Epidermal melanocyte (primary cell): Measurements from ENCODE around the gene KCNQ4.

Source experiments
- DNase-seq: peaks from one replicate; pipeline ENCODE4 v3.0.0; 2011; ENCODE audit warnings: low spot score; ENCODE audit not compliant: insufficient read length

KCNQ4 gene

DNA sequence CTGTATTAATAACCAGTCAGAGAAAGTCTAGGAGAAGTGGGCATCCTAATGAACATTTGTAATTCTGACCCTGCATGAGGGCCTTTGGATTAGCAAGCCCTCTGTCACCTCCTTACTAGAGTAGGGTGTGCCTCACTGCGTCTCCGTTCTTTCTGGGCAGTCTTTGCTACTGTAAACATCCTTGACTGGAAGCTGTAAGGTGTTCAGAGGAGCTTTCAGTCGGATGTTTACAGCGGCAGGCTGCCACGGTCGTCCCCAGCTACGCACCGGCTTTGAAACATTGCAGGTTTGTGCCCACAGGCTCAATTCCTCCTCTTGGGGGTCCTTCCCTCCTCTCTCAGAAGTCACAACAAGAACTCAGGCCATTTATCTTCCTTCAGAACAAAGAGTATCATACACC lies 29.4 kb upstream of the KCNQ4 start:
- no peak for DNase-seq

DNA sequence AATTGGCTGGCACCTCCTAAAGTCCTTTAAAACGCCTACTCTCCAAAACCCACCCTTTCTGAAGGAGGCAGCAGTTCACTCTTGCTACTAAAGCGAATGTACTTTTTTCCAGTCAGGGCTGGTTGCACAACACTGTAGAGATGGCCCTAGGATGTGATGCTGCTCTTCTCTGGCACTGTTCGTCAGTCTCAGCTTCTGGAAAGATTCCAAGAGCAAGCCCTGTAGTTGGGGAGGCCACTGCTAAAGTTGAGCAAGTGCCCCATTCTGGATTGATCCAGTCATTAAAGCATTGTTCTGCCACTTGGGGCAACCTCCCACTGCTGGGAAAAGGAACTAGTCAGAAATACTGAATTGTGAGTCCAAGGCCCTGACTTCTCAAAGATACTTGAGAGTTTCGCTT lies 28.5 kb upstream of the KCNQ4 start:
- no peak for DNase-seq

DNA sequence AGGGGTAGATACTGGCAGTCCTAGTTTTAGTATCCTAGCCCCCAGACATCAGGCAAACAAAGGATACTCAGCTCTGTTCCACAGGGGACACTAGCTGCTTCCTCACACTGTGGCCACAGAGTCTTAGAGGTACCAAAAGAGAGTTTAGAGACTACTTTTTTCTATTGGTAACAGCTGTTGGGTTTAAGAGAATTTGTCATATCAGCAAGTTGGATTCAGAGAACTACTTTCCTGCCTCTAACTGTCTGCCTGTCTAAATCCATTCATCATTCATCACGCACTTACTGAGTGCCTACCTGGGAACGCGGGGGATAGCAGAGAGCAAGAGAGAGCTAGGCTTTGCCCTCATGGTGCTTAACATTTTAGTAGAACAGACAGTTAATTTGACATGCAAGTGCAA lies 27.1 kb upstream of the KCNQ4 start:
- no peak for DNase-seq

DNA sequence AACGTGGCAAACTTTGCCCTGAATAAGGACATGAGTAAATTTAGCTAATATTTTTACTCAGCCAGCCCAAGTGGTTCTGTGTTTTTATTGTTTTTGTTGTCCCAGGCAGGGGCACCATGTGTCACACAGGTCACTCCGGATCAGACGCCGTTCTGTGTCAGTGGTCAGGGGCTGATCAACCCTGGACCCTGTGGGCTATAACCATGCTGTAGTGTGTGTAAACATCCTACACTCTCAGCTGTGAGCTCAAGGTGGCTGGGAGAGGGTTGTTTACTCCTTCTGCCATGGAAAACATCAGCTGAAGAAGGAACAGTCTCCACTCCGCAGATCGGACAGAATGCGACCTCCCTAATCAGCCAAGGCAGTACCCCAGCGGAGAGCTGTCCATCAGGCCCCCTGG lies 26.5 kb upstream of the KCNQ4 start:
- no peak for DNase-seq

DNA sequence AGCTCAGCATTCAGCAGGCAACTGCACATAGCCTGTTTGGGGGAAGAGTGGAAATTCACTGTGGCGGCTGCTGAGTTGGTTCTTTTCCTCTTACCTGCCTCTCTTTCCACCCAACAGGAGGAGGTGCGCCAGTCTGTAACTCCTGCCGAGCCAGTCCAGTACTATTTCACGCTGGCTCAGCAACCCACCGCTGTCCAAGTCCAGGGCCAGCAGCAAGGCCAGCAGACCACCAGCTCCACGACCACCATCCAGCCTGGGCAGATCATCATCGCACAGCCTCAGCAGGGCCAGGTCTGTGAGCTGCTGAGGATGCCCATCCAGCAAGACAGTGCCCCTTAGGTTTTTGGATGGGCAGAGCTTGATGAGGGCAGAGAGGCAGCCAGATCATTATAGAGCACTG lies 25.6 kb upstream of the KCNQ4 start:
- no peak for DNase-seq

DNA sequence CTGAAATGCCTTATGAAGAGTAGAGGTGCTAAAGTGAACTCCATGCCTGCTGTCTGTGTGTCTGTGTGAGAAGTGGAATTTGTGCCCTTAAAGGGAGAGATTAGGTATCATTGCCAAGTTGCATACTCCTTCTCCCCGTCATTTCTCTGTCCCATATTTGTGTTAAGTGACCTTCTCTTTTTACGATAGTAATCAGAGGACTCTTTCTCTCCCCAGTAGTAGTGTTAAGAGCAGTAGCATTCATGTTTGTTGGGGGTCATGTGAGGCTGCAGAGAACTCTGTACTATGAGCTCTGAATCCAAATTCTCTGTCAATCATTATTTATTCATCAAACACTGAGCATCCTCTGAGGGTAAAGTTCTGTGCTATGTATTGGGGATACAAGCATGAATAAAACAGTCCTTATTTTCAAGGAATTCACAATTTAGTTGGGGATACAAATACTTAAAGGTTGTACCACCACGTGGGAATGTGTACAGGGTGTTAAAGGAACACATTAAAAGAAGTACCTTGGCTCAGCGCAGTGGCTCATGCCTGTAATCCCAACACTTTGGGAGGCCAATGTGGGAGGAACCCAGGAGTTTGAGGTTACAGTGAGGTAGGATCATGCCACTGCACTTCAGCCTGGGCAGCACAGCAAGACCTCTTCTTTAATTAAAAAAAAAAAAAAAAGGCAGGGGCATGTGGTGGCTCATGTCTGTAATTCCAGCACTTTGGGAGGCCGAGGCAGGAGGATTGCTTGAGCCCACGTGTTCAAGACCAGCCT lies 24.8 kb upstream of the KCNQ4 start:
- no peak for DNase-seq

DNA sequence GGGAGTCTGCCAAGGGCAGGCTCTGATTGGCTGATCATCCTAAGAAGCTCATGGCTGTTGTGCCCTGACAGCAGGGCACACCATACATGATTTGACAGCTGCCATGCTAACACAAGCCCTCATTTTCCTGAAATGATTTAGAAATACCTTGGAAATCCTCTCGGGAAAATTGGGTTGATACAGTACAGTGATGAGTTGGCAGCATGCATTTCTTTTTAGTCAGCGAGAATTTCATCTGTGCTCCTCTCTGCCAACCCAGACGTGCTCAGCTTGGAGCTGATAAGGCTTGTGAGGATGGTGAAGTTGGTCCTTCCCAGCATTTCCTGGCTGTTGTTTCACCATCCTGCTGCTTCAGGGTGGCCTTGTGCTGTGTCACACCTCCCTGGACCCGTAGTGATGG lies 22.6 kb upstream of the KCNQ4 start:
- DNase-seq, result no peak

DNA sequence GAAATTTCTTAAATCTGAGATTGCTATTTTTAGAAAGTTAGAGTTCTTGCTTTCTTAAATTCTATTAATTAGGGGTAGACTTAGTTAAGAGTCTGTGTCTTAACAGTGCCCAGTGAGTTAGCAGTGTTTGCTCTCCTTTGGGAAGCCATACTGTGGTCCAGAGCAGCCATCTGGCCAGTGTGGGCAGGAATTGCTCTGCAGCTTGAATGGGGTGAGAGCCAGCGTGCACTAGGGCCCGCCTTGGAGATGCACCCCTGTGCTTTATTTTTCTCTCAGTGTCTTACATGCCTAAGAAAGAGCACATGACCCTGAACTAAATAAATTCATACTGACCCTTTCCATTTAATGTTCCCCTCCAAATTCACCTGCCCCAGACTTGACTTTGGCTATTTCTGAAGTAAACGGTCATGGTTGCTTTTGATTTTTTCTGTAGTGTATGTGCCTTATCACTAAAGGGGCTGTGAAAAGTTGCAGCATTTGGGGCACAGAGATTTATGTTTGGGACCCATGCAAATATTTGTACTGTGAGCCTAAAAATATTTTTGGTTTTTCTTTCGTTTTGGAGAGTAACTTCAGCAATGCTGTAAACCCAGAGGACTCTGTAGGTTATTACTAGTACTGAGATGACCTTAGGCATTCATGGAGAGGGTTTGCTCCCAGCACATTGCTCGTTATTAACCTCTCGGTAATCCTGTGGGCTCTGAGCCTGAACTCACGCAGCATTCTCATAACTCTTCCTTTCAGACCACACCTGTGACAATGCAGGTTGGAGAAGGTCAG lies 21.3 kb upstream of the KCNQ4 start:
- DNase-seq, result no peak

DNA sequence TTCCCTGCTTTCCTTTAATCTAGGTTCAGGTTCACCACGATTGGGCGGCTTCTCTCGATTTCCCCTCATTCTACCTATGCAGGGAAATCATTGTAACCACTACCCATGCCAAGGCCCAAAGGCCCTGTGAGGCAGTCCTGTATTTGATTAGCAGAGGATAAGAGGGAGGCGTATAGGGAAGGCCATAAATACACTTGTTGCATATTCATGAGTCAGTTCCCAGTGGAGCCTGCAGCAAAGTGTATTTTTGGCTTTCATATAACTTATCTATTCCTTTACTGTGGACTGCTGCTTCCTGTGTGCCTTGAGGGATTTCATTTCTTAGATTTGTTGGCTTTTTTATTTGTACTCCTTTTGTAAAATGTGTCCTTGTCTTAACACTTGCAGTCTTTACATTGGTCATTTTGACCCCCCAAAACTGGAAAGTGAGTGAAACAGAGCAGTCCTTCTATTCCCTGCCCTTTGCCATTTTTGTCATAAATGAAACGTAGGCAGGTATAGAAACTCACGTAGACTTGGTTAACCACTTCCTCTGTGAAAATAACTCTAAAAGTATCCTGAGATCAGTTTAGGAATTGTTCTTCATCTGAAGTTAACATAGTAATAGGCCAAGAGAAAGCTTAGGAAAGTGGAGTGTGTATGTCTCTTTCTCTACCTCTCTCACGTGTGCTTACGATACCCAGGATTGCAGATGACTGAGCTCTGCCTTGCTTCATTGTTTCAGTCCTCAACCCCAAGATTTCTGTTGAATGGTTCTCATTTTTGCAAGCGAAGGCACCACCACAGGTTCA lies 19.6 kb upstream of the KCNQ4 start:
- DNase-seq, result no peak

DNA sequence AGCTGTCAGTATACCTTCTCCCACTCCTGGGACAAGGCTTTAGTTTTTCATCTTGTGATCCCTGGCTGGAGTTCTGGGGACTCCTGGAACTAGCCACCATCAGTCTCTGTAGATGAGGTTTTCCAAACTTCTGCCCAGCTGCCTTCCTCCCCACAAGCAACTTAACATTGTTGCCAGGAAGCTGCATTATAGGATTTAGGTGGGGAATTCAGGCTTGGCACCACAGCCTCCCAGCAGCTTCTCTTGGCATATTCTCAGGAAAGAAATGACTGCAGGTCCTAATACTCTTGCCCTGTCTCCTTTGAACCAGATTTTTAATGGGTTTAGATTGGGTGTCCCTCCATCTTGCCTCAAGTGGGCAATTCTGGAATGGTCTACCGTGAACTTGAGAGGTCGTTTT lies 18.6 kb upstream of the KCNQ4 start:
- no peak for DNase-seq

DNA sequence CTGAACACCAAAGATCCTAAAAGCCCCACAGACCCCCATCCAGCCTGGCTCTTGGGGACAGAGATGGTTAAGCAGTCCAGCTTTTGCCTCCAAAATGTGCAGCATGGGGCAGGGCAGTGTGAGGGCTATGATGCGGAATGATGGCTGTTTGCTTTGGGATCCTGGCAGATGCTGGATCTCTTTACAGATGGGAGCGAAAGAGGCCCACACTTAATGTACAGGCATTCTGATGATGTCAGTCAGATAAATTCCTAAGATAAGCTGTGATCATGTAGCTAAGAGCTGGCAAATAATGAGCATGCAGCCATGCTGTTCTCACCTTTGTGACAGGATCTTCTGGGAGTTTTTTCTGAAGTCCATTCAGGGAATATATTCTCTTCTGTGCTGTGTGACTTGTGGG lies 17.6 kb upstream of the KCNQ4 start:
- no peak for DNase-seq

DNA sequence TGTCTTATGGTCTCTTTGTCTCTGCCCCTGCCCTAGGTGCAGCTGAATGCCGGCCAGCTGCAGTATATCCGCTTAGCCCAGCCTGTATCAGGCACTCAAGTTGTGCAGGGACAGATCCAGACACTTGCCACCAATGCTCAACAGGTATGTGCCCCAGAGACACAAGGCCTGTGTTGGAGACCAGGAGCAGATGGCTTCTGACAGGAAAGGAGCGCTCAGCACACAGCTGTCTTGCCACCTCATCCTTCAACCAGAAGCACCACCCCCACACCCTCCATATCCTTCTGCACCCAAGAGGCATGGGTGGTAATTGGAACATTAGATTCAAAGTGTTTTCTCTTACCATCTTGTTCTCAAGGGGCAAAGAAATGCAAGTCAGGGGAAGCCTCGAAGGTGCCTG lies 17.0 kb upstream of the KCNQ4 start:
- no peak for DNase-seq

DNA sequence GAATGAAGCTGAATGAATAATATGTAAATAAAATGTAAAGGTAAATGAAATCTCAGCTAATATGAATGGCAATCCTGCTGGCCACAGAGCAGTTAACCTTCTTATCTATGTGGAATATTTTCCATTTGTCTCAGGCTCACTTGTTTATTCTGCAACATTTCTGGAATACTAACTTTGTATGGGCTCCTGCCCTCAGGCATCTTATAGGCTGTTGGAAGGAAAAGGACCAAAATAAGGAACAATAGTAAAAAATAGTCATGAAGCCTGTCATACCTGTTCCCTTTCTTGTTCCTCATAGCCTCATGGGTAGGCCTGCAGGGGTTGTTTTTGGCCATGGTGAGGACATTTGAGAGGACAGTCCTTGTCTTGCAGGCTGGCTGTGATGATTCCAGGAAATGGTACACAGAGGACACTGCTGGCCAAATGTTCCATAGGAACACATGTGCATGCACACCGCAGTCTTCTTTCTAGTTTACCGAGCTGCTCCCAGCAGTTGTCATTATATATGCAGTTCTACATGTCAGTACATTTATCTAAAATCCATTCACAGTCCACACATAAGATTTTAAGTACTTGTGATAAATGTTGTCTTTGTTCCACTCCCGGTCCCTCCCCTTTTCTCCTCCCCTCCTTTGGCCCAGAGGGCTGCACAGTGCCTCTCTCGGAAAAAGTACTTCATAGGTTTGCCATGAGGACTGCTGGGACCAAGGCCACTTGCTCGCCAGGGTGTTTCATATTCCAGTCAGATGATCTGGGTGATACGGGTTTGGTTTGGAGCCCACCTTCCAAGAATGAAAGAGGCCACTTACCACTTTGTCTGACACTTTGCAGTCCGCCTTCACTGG lies 15.2 kb upstream of the KCNQ4 start:
- DNase-seq, result no peak

DNA sequence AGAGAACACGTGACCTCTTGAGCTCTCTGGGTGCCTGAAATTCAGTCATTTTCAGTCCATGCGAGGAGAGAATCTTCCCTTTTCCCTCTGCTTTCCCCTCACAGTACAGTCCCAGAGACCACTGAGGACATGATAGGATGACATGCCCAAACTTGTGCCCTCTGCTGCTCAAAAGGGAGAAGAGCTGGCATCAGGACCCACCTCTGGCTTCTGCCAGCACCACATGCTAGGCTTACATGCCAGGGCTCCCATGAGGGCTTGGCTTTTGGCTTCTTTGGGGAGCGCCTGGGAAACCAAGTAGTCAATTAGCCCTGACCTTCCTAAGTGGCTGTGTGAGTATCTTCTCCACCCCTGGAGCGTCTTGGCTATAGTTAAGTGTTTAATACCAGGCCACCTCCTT lies 13.8 kb upstream of the KCNQ4 start:
- no peak for DNase-seq

DNA sequence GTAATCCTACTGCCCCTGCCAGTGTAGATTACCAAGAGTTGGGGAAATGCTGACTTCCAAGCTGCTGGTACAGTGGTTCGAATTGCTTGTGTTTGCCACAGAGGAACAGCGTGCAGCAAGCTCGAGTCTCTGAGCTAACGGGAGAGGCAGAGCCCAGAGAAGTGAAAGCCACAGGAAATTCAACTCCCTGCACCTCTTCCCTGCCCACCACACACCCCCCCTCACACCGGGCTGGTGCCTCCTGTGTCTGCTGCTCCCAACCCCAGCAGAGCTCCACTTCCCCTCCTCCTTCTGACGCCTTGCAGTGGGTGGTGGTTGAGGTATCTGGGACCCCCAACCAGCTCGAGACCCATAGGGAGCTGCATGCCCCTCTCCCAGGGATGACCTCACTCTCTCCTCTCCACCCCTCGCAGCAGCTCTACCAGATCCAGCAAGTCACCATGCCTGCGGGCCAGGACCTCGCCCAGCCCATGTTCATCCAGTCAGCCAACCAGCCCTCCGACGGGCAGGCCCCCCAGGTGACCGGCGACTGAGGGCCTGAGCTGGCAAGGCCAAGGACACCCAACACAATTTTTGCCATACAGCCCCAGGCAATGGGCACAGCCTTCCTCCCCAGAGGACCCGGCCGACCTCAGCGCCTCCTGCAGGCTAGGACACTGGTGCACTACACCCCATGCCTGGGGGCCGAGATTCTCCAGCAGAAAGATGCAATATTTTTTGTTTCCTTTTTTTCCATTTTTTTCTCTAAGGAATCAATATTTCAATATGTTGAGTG lies 13.1 kb upstream of the KCNQ4 start:
- no peak for DNase-seq

DNA sequence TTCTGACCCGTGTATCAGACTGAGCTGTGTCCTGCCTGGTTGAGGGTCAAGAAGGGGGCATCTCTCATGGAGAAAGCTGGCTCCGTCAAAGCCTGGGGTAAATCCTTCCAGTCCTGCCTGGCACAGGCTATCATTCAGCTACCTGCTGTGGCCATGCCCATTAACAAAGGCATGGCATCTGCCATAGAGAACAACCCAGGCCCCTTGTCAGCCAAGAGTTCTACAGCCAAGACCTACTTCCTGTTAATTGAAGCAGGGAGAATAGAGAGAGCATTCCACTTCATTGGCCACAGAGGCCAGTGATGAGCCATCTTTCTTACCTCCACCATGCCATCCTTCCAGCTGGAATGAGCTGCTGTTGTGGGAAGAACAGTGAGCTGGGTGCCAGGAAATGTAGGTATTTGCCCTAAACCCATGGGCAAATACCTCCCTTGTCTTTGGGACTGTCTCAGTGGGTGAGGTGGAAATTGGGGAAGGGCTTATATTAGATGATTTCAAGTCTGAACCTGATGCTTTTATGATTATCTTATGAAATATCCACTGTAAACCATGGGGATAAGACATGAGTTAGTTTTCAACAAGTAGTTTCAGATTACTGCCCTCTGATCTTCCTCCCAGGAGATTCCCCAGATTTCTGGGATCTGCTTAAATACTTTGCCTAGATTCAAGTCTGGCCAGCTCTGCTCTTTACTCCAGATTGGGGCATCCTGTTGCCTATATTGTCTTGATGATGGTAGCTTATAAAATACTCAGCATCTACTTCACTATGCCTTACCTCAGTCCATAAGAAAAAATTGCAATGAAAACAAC lies 11.2 kb upstream of the KCNQ4 start:
- no peak for DNase-seq

DNA sequence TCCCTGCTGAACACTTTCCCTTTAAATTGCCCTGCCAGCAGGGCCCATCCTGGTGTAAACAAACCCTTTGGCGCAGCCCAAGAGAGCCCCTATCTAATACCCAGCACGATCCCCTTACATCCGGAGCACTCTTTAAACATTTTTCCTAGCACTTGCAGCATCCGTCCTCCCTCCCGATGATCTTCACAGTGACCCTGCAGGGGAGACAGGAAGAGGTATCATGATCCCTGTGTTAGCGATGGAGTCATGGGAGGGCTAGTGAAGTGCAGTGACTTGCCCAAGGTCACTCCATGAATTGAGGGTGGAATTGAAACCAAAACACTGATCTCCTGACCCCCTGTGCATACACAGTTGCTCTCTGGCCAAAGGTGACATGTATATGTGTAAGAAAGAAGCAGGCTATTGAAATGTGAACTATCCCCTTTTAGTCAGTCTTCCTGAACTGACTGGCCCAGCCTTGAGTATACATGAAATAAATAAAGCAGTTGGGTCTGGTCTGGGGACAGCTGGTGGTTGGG lies 9.8 kb upstream of the KCNQ4 start:
- no peak for DNase-seq

DNA sequence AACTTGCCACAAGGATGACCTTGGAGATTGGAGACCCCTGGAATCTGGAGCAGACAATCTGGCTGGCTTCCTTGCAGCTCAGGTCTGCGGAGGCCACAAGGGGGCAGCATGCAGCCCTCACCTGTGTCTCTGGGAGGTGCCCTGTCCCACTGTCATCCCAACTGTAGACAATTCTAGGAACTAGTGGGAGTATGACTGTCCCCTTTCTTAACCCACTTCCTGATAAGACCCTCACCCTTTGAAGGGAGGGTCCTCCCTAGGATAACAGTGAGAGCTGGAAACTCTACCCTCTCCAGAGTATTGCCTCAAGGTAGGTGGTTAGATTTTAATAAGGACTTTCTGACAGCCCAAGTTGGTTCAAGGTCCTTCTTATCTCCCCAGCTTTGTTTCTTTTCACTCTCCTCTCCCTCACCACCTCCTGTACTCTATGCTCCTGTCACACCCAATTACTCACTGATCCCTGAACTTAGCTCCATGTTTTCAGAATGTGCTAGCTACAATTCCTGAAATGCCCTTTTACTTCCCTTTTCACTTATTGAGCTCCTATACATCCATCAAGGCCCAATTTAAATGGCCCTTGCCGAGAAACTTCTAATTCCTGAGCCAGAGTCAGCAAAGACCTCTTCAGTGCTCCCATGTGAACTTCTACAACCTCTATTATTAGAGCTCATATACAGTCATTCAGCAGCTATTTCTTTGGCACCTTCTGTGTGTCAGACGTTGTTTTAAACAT lies 9.2 kb upstream of the KCNQ4 start:
- no peak for DNase-seq
